Panc1 (cell line): ENCODE data around the gene ARHGEF7.

ENCODE experiments used
- POLR2AphosphoS5 ChIP-seq: IDR thresholded peaks from 2 replicates; pipeline ENCODE4 v1.6.1; 2012; ENCODE audit warnings: mild to moderate bottlenecking, low read depth, low read length, moderate library complexity
- TF ChIP-seq, protein P1 (sequence below): fragments of 450-650 bp; IDR thresholded peaks from 2 replicates; pipeline ENCODE4 v1.5.1; 2017; ENCODE audit warnings: mild to moderate bottlenecking
- TF ChIP-seq, protein P2 (sequence below), 2 experiments: IDR thresholded peaks; 2 replicates each; pipeline ENCODE4 v1.6.1; 2011 to 2012; ENCODE audit warnings: low read depth in 2 of 2, control low read depth in 1 of 2, low read length in 1 of 2, mild to moderate bottlenecking in 1 of 2, moderate library complexity in 1 of 2; ENCODE audit not compliant: insufficient read depth in 1 of 2

GRCh38 chr13:111242585-111242984 is 127.5 kb downstream of the ARHGEF7 start:
- TF ChIP-seq, protein P1, sequence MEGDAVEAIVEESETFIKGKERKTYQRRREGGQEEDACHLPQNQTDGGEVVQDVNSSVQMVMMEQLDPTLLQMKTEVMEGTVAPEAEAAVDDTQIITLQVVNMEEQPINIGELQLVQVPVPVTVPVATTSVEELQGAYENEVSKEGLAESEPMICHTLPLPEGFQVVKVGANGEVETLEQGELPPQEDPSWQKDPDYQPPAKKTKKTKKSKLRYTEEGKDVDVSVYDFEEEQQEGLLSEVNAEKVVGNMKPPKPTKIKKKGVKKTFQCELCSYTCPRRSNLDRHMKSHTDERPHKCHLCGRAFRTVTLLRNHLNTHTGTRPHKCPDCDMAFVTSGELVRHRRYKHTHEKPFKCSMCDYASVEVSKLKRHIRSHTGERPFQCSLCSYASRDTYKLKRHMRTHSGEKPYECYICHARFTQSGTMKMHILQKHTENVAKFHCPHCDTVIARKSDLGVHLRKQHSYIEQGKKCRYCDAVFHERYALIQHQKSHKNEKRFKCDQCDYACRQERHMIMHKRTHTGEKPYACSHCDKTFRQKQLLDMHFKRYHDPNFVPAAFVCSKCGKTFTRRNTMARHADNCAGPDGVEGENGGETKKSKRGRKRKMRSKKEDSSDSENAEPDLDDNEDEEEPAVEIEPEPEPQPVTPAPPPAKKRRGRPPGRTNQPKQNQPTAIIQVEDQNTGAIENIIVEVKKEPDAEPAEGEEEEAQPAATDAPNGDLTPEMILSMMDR: no peak
- no peak for TF ChIP-seq POLR2AphosphoS5
- TF ChIP-seq, protein P2, sequence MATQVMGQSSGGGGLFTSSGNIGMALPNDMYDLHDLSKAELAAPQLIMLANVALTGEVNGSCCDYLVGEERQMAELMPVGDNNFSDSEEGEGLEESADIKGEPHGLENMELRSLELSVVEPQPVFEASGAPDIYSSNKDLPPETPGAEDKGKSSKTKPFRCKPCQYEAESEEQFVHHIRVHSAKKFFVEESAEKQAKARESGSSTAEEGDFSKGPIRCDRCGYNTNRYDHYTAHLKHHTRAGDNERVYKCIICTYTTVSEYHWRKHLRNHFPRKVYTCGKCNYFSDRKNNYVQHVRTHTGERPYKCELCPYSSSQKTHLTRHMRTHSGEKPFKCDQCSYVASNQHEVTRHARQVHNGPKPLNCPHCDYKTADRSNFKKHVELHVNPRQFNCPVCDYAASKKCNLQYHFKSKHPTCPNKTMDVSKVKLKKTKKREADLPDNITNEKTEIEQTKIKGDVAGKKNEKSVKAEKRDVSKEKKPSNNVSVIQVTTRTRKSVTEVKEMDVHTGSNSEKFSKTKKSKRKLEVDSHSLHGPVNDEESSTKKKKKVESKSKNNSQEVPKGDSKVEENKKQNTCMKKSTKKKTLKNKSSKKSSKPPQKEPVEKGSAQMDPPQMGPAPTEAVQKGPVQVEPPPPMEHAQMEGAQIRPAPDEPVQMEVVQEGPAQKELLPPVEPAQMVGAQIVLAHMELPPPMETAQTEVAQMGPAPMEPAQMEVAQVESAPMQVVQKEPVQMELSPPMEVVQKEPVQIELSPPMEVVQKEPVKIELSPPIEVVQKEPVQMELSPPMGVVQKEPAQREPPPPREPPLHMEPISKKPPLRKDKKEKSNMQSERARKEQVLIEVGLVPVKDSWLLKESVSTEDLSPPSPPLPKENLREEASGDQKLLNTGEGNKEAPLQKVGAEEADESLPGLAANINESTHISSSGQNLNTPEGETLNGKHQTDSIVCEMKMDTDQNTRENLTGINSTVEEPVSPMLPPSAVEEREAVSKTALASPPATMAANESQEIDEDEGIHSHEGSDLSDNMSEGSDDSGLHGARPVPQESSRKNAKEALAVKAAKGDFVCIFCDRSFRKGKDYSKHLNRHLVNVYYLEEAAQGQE (IDR thresholded peaks at IDR 0.05; ENCODE audit: insufficient read depth in 1 of 2, low read depth in 2 of 2, low read length in 1 of 2): no peak
